H54 (cell line): ENCODE measurements around the gene KLHL26.

Source experiments
- DNase-seq: peaks from one replicate; pipeline ENCODE4 v3.0.0; 2011; ENCODE audit warnings: low spot score, mixed read lengths; ENCODE audit not compliant: insufficient read length
- FAIRE-seq: peaks from 3 replicates; lab custom pipeline; 2011; peaks lifted over from hg19 to GRCh38; lab: Jason Lieb, UNC
- POLR2A ChIP-seq: IDR thresholded peaks from 2 replicates; pipeline ENCODE4 v1.6.1; 2011; ENCODE audit warnings: low read depth, mild to moderate bottlenecking, low read length

The KLHL26 gene

DNA sequence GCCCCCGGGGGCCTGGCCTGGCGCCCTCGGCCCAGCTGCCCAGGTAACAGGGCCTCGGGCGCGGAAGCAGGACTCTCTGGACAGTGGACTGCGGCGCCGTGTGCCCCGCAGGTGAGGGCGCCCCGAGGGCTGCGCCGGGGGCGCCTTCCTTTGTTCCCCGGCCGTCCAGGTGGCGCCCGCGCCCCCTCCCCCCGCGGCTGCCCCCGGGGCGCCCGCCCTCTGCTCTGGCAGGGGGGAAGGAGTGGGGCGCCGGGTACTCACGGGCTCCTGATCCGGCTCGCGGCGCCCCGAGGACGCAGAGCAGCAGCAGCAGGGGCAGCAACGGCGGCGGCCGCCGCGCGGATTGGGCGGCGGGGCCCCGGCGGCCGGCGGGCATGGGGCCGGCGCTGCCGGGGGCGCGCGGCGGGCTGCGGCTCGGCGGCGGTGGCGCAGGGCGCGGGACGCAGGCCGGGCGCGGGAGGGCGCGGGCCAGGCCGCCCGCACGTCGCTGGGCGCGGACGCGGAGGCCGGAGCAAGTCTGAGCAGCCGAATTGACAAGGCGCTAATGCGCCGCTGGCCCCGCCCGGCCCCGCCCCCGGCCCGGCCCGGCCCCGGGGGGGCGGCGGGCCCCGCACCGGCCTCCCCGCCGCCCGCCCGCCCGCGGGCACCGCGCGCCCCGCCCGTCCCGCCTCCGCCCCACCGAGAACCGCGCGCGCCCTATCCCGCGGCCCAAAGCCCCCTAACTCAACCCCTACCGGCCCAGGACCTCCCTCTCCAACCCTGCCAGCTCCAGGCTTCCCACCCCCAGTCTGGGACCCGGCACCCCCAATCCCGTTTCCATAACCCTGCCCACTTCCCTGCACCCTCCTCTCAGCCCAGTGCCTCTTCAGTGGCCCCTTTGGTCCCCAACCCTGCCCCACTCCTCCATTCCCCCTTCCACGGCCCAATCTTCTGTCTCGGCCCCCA lies 30.3 kb upstream of the KLHL26 start, which contains the start of gene CRLF1:
Gene CRLF1 (minus strand): TSS at position 519 of the 945 bp plus-strand sequence. CDS start 143 bp downstream, at position 376.
- FAIRE-seq = no peak
- no peak for TF ChIP-seq POLR2A
- DNase-seq = no peak

DNA sequence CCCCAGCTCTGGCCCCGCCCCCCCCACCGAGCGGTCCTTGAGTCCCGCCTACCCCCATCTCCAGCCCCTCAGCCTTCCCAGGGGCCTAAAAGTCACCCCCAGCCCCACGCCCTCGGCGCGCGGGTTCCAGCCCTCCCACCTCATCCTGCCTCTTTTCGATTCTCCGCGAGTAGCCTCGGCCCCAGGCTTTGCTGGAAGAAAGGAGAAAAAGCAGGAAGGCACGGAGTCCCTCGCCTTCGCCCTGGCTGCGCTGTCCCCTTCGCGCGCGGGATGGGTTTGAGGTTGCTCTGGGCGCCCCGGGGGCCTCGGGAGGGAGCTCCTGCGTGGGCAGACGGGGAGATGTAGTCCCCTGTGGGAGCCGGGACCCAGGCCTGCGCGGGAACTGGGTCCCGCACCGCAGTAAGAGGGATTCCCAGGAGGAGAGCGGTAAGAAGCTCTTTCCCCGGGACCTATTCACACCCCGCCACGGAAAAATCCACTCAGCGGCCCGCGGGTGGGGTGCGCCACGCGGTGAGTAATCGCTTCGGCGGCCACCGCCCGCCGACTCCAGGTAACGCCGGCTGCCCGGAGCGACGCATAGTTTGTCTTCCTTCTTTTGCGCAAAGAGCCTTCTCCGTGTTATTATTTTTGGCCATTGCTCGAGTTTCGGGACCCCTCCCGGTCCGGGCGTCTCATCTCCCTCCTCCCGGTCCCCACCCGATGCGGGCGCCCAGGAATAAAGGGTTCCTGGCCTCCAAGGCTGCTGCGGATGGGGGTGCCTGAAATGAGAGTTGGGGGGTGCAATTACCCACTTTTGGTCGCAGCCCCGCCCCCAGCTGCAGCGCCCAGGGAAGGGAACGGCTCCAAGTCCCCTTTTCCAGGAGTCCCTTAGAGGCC lies 29.4 kb upstream of the KLHL26 start:
- DNase-seq (no peak), FAIRE-seq (no peak)

DNA sequence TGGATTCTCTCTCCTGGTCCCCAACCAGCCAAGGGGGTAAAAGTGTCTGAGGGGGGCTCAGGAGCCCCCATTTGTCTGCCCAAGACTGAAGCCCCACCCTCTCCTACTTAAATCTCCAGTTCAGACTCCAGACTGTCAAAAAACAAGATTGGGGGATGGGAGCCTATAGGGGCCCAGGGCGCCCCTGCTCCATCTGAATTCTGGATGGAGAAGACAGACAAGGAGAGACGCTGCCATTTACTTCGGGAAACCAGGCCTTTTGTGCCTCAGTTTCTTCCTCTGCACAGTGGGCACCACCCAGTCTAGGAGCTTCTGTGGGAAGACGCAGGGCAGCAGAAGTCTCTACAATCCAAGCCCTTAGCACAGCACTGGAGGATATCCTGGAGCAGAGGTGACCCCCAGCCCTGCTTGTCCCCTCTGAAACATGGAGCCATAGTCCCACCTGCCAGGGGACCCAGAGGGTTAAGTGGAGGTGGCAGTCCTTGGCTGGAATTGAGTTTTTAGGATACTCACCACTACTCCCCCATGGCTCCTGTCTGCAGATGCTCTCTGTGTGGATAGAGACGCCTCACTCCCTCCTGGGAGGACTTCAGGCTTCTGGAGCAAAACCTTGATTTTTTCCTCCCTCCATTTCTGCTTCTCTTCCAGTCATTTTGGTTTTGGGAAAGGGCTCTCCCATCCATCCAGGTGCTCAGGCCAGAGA lies 28.6 kb upstream of the KLHL26 start:
- FAIRE-seq (no peak), DNase-seq (no peak)
- no peak for TF ChIP-seq POLR2A

More for the DNA sequence above, 29.4 kb upstream of the KLHL26 start:
- no peak for TF ChIP-seq POLR2A

DNA sequence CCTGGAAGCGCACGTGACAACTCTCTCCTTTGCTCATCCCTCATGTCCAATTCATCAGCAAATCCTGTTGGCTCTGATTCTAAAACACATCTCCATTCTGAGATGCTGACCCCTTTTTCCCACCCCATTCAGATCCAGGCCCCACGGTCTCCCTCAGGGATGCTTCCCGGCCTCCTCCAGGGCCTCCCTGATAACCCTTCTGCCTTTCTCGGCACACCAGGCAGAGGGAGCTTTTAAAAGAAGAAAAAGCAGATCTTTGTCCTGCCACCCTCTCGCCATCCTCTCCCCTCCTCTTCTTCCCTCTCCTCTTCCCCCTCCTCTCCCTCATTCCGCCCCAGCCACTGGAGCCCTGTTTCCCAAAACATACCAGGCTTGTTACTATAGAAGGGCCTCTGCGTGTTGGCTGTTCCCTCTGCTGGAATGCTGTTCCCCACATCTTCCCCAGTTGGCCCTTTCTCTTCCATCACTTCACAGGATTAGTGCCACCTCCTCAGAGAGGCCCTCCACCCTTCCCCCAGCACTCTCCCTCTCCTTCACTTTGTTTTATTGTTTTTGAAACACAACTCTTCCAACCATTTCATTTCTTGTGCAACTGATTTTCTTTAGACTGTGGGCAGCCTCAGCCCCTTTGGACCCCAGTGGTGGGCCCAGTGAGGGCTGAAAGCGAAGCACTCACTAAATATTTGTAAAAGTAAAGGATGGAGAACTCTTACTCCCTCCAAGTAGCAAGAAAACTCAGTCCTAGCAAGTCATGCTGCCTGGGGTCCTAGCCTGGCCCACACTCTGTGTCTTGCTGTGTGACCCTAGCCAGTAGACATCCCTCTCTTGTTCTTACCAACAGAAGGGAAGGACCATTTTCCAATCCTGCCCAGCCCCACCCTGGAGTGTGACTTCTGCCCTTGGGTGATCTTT lies 27.8 kb upstream of the KLHL26 start:
- DNase-seq (no peak), FAIRE-seq (no peak)
- TF ChIP-seq POLR2A = no peak

DNA sequence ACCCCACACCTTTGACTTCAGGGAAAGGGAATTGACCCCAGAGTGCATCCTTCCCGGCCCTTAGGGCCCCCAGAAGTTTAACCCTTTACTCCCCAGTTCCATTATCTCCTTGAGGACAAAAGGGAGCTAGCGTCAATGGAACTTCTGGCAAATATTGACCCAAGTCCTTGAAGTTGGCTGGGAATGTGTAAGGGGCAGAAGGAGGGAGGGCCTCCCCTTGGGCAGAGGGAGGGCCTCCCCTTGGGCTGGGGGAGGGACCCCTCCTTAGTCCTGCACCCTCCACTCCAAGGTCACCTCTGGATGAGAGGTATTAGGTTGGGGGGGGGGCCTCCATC lies 27.1 kb upstream of the KLHL26 start:
- FAIRE-seq (no peak), DNase-seq (no peak)
- no peak for TF ChIP-seq POLR2A

DNA sequence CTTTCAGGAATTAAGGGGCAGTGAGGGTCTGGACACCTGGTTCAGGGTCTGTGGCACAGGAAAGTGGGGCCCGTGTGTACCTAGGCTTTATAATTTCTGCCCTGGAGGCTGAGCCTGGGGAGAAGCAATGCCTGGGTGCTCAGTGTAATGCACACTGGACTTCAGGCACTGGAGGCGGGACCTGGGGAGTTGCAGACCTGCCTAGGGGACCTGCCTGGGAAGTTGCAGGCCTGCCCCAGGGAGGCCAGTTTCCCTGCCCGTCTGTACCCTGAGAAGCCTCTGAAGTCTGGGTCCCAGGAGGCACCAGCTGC lies 26.6 kb upstream of the KLHL26 start:
- TF ChIP-seq POLR2A = no peak
- no peak for FAIRE-seq
- no peak for DNase-seq

DNA sequence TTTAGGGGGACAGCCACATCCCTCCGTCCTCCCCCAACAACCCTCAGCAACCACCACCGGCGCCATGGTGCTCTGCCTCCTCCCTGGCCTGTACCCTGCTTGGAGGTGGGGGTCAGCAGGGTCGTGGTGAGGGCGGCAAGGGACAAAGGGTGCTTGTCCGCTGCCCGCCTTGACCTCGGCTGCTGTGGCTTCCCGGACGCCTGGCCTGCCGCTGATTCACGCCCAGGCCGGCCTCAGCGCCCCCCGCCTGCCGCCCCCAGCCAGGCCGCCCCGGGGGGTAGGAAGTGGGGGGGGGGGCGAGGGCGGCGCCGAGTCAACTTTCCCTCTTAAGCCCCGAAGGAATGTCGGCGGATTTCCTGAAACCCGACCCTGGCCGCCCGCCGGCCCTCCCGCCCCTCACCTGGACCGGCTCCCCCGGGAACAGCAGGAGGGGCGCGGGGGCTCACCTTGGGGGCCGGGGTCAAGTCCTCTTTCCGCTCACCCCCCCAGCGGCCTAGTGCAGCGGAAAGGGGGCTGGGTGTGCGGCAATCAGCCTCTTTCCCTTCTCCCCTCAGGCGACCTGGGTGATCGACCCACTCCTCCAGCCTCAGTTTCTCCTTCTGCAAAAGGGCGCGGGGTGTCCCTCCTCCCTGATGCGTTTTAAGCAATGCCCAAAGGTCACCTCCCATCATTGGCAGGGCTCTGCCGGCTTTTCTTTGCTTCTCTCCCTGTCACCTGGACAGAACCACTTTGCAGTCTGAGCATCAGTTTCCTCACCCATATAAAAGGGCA lies 26.1 kb upstream of the KLHL26 start:
- FAIRE-seq (no peak), DNase-seq (no peak)
- no peak for TF ChIP-seq POLR2A

DNA sequence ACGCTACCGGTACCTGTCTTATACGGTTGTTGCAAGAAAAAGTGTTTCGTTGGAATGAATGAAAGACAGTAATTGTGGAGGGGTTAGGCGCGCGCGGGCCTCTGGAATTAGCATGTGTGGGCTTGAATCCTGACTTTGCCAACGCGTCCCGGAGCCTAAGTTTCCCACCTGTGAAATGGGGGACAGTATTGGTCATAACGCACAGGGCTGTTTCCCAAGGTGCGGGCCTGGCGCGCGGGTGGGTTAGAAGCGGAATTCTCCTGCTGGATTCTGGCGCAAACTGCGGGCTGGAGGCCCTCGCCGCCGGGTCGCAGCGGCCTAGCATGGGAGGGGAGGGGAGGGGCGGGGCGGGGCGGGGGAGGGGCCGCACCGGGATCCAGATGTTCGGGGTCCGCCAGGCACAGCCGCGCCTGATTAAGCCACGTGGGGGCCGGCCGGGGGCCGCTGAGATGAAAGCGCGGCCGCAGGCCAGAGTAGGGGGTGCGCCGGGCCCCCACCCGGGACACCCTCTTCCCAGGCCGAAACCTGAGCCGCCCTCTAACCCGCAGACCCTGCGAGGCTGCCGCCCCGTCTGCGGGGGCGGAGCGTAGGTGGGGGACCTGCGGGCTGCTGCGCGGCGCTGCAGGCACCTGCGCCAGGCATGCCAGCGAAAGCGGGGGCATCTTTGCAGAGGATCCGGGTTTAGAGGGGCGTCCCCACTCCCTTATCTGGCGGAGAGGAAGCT lies 25.3 kb upstream of the KLHL26 start:
- TF ChIP-seq POLR2A = no peak
- no peak for DNase-seq
- FAIRE-seq = no peak

DNA sequence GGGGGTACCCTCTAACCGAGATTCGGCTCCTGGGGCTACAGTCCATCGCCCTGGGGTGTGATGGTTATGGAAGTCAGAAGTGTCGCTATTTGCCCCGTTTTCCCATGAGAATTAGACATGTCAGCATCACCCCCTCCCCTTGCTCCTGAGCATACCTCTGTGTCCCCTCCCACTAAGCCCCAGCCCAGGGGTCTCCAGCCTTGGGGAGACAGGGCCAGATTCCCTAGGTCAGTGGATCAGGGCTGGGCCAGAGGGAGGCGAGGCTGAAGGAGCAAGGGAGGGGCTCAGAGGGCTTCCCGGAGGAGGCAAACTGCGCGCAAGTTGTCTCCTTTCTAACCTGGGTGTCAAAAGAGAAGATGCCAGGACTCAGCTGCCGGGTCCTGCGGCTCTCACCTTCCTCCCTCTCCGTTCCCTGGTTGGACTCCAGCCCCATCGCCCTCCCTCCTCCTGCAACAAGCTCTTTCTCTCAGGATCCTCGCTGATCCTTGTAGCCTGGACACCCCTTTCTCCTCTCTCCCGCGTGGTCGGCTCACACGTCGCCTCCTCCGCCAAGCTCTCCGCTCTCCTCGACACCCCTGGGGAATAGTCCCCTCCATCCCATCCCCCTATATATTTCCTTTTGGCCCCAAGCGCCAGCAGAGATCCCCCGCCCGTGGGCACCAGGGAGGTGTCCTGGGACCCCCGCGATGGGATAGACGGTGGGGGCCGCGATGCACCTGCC lies 24.6 kb upstream of the KLHL26 start:
- no peak for TF ChIP-seq POLR2A
- DNase-seq (no peak), FAIRE-seq (no peak)

DNA sequence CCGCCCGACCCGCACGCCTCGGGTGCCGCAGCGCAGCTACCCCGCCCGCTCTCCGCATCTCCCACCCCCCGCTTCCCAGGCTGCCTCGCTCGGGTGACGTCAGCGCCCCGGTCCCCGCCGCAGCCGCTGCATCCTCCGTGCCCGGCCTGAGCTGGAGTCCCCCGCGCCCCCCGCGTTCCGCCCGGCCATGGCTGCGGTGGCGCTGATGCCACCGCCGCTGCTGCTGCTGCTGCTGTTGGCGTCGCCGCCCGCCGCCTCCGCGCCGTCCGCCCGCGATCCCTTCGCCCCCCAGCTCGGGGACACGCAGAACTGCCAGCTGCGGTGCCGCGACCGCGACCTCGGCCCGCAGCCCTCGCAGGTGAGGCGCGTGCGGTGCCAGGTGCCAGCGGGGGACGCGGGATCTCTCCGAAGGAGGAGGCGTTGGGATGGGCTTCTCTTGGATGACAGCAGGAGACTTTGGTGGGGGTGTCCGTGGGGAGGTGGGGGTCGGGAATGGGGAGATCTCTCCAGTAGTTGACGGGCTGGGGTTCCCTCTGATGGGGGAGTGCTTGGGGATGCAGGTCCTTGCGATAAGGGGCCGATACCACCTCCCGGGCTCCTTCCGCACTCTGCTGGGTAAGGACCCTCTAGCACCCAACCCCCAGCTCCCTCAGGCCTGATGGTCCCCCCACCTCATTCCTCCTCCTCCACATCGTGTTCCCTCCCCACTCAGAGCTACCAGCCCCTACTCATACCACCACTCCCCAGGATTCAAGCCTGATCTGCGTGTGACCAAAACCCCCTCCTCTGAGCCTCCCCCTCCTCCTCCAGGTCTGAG lies 23.8 kb upstream of the KLHL26 start, which contains the start of gene TMEM59L:
Gene TMEM59L (plus strand): TSS at position 99 of the 817 bp plus-strand sequence. CDS start 89 bp downstream, at position 188.
- FAIRE-seq = no peak
- no peak for DNase-seq
- TF ChIP-seq POLR2A = peak; percentile 21; the same call in 1 of the 2 replicates
